ENCODE data around the gene NDUFS8. TPM values are rescaled to one million over a fixed set of nuclear protein-coding genes. Genes with fewer than 3 reads are reported as not detected.

NDUFS8 gene
- total RNA-seq, 2 donors from 2014 or later, result 128 to 129 TPM

DNA sequence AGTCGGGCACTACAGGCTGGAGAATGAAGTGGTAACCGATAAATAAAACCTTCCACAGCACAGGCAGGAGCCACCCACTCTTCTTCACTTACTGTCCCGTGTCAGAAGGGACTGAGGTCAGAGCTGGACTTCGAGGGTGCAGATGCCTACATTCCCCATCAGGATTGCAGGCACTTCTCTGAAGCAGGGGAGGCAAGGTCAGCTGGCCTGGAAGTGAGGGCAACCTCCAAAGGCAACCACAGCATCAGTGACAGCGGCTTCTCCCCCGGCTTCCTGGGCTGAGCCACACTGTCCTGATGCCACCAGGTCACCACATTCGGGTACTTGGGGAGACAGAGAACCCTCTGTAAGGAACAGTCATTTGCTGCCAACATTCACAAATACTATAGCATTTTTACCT lies 31.0 kb downstream of the NDUFS8 start:
- no peaks in the 10 kb centered on the region for H3K9me3 Mint-ChIP-seq
- DNase-seq, result no peak
- no peak overlapping the region for H3K27ac Mint-ChIP-seq
- H3K4me1 Mint-ChIP-seq (ENCODE audit: low read depth), result no peaks in the 10 kb centered on the region
- H3K36me3 Mint-ChIP-seq (ENCODE audit: insufficient read depth in 2 of 2), result peaks cover 1 to 3% of the 10 kb centered on the region in 2 donors
- no peak overlapping the region for H3K4me3 Mint-ChIP-seq
- no peaks in the 10 kb centered on the region for H3K27me3 Mint-ChIP-seq (ENCODE audit: low read depth)
- no peak for ATAC-seq (replicated peaks in 1 of 2)

GRCh38 chr11:68064926-68065325 lies 34.4 kb downstream of the NDUFS8 start:
- Mint-ChIP-seq H3K27ac (no peak overlapping the region), H3K4me1 (ENCODE audit: low read depth) (no peaks in the 10 kb centered on the region), H3K36me3 (ENCODE audit: insufficient read depth in 2 of 2) (peaks cover 2 to 3% of the 10 kb centered on the region in 2 donors), H3K9me3 (no peaks in the 10 kb centered on the region), H3K4me3 (no peak overlapping the region), H3K27me3 (ENCODE audit: low read depth) (no peaks in the 10 kb centered on the region)
- ATAC-seq (replicated peaks in 1 of 2) (no peak), DNase-seq (no peak)

DNA sequence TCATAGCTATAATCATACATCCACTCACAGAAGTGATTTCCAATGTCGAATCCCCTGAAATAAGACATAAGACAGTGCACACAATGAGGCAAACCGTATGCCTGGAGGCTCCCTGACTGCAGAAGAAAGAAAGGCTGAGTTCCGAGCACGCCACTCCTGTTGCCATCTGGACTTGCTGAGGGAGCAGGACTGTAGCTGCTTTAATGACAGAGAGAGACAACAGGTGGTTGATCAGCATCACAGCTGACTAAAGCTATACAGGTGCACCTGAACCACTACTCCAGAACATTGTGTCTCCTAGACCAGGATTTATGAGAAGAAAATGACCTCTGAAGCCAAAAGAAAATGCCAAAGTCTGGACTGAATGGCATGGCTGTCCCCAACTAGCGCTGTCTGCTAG lies 35.4 kb downstream of the NDUFS8 start:
- no peaks in the 10 kb centered on the region for H3K27me3 Mint-ChIP-seq (ENCODE audit: low read depth)
- no peak for DNase-seq
- no peaks in the 10 kb centered on the region for H3K9me3 Mint-ChIP-seq
- H3K4me1 Mint-ChIP-seq (ENCODE audit: low read depth), result no peaks in the 10 kb centered on the region
- no peak overlapping the region for H3K4me3 Mint-ChIP-seq
- no peak for ATAC-seq (replicated peaks in 1 of 2)
- H3K36me3 Mint-ChIP-seq (ENCODE audit: insufficient read depth in 2 of 2), result peaks cover 0 to 2% of the 10 kb centered on the region in 2 donors
- no peak overlapping the region for H3K27ac Mint-ChIP-seq

DNA sequence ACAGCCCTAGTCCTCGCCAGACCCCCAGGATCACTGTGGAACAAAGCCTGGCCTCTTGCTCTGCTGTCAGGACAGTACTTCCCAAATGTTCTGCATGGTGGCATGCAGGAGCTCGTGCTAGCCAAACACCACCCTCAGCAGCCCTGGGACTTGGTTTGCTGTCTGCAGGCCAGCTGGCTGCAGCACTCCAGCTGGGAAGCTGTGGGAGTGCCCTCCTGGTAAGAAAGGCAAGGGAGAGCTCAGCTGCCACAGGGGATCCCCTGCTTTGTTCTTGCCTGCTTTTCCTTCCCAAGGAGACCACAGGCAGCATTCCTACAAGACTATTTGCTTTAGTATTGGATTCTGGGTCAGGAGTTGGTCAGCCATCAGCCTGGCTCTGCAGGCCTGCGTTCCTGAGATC lies 36.3 kb downstream of the NDUFS8 start:
- Mint-ChIP-seq H3K36me3 (ENCODE audit: insufficient read depth in 2 of 2) (peaks cover 0 to 2% of the 10 kb centered on the region in 2 donors), H3K27ac (no peak overlapping the region), H3K9me3 (no peaks in the 10 kb centered on the region), H3K4me3 (no peak overlapping the region), H3K27me3 (ENCODE audit: low read depth) (no peaks in the 10 kb centered on the region), H3K4me1 (ENCODE audit: low read depth) (no peaks in the 10 kb centered on the region)
- DNase-seq (no peak), ATAC-seq (replicated peaks in 1 of 2) (no peak)

GRCh38 chr11:68067991-68068390 lies 37.5 kb downstream of the NDUFS8 start:
- H3K27me3 Mint-ChIP-seq (ENCODE audit: low read depth), result no peaks in the 10 kb centered on the region
- peaks cover 0 to 2% of the 10 kb centered on the region in 2 donors for H3K36me3 Mint-ChIP-seq (ENCODE audit: insufficient read depth in 2 of 2)
- no peak for ATAC-seq (replicated peaks in 1 of 2)
- no peak overlapping the region for H3K4me3 Mint-ChIP-seq
- DNase-seq, result no peak
- H3K27ac Mint-ChIP-seq, result no peak overlapping the region
- H3K4me1 Mint-ChIP-seq (ENCODE audit: low read depth), result no peaks in the 10 kb centered on the region
- H3K9me3 Mint-ChIP-seq, result no peaks in the 10 kb centered on the region

DNA sequence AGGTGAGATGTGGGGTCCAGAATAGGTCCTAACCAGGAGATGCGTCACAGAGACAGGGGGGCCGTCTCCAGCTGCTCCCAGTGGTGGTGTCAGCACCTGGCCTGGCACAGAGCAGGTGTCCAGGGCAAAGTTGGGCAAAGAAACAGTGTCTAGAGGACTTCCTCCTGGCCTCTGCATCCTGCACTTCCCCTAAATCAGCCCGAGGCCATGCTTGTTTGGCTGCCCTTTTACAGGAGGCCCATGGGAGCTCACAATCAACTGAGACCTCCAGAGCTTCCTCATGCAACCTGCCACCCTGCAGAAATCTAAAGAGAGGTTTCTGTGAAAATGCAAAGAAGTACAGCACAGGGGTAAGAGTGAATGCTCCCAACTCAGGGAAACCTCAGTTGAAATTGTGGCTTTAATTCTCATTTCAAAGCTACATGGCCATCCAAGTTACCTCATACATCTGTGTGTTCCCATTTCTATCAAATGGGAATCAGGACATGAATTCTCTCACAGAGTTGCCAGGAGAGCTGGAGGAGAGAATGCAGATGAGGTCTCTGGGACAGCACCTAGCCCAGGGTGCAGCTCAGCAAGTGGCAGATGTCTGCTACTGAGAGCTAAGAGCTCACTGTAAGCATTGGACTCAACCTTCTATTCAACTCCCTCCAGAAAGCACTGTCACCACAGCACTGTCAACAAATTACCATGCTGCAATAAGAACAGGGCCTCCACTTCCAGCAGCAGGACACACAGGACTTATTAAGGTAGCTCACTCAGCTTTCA lies 41.0 kb downstream of the NDUFS8 start:
- H3K36me3 Mint-ChIP-seq (ENCODE audit: insufficient read depth in 2 of 2), result peaks cover 0 to 2% of the 10 kb centered on the region in 2 donors
- DNase-seq, result no peak
- no peak overlapping the region for H3K27ac Mint-ChIP-seq
- ATAC-seq (replicated peaks in 1 of 2), result no peak
- H3K27me3 Mint-ChIP-seq (ENCODE audit: low read depth), result no peaks in the 10 kb centered on the region
- H3K4me3 Mint-ChIP-seq, result no peak overlapping the region
- H3K4me1 Mint-ChIP-seq (ENCODE audit: low read depth), result no peaks in the 10 kb centered on the region
- no peaks in the 10 kb centered on the region for H3K9me3 Mint-ChIP-seq

- DNase-seq, result no peak
- no peak for ATAC-seq (replicated peaks in 1 of 2)
- H3K36me3 Mint-ChIP-seq (ENCODE audit: insufficient read depth in 2 of 2), result no peaks in the 10 kb centered on the region
- no peaks in the 10 kb centered on the region for H3K4me1 Mint-ChIP-seq (ENCODE audit: low read depth)
- H3K4me3 Mint-ChIP-seq, result no peak overlapping the region
- no peaks in the 10 kb centered on the region for H3K27me3 Mint-ChIP-seq (ENCODE audit: low read depth)
- no peak overlapping the region for H3K27ac Mint-ChIP-seq
- H3K9me3 Mint-ChIP-seq, result no peaks in the 10 kb centered on the region
Measured at GRCh38 chr11:68074584-68075352, 44.3 kb downstream of the NDUFS8 start.

GRCh38 chr11:68076371-68077042 lies 46.0 kb downstream of the NDUFS8 start:
- no peak overlapping the region for H3K4me3 Mint-ChIP-seq
- H3K27ac Mint-ChIP-seq, result no peak overlapping the region
- DNase-seq (no peak), ATAC-seq (replicated peaks in 1 of 2) (no peak)
- no peaks in the 10 kb centered on the region for H3K4me1 Mint-ChIP-seq (ENCODE audit: low read depth)
- no peaks in the 10 kb centered on the region for H3K27me3 Mint-ChIP-seq (ENCODE audit: low read depth)
- H3K36me3 Mint-ChIP-seq (ENCODE audit: insufficient read depth in 2 of 2), result no peaks in the 10 kb centered on the region
- no peaks in the 10 kb centered on the region for H3K9me3 Mint-ChIP-seq

GRCh38 chr11:68077617-68078582 lies 47.4 kb downstream of the NDUFS8 start:
- H3K27me3 Mint-ChIP-seq (ENCODE audit: low read depth), result no peaks in the 10 kb centered on the region
- H3K36me3 Mint-ChIP-seq (ENCODE audit: insufficient read depth in 2 of 2), result no peaks in the 10 kb centered on the region
- no peak overlapping the region for H3K4me3 Mint-ChIP-seq
- H3K4me1 Mint-ChIP-seq (ENCODE audit: low read depth), result no peaks in the 10 kb centered on the region
- DNase-seq, result no peak
- no peak overlapping the region for H3K27ac Mint-ChIP-seq
- H3K9me3 Mint-ChIP-seq, result no peaks in the 10 kb centered on the region
- no peak for ATAC-seq (replicated peaks in 1 of 2)

- Mint-ChIP-seq H3K27me3 (ENCODE audit: low read depth) (no peaks in the 10 kb centered on the region), H3K9me3 (no peaks in the 10 kb centered on the region), H3K4me3 (no peak overlapping the region), H3K36me3 (ENCODE audit: insufficient read depth in 2 of 2) (no peaks in the 10 kb centered on the region), H3K27ac (no peak overlapping the region), H3K4me1 (ENCODE audit: low read depth) (no peaks in the 10 kb centered on the region)
- ATAC-seq (replicated peaks in 1 of 2) (no peak), DNase-seq (no peak)
Measured at GRCh38 chr11:68080860-68081259, 50.4 kb downstream of the NDUFS8 start.

- H3K36me3 Mint-ChIP-seq (ENCODE audit: insufficient read depth in 2 of 2), result no peaks in the 10 kb centered on the region
- no peaks in the 10 kb centered on the region for H3K9me3 Mint-ChIP-seq
- no peak overlapping the region for H3K4me3 Mint-ChIP-seq
- no peaks in the 10 kb centered on the region for H3K27me3 Mint-ChIP-seq (ENCODE audit: low read depth)
- ATAC-seq (replicated peaks in 1 of 2) (no peak), DNase-seq (no peak)
- no peaks in the 10 kb centered on the region for H3K4me1 Mint-ChIP-seq (ENCODE audit: low read depth)
- H3K27ac Mint-ChIP-seq, result no peak overlapping the region
Measured at GRCh38 chr11:68081691-68082090, 51.2 kb downstream of the NDUFS8 start.

DNA sequence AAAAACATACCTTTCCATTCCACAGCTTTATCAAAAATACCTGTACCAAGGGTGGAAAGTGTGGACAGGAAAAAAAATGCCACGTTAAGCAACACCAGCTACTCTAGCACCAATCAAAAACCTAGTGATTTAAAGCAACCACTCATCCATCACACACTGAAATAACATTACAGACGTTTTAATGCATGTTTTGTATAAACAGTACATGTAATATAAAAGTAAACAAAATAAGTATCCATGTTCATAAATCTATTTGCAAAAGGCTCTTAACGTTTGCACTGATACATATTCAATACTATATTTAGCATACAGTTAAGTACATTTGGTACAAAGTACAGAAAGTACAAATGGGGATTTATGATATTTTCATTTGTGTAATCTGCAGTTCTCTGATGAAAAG lies 52.0 kb downstream of the NDUFS8 start:
- DNase-seq (no peak), ATAC-seq (replicated peaks in 1 of 2) (no peak)
- Mint-ChIP-seq H3K36me3 (ENCODE audit: insufficient read depth in 2 of 2) (no peaks in the 10 kb centered on the region), H3K4me3 (no peak overlapping the region), H3K27me3 (ENCODE audit: low read depth) (no peaks in the 10 kb centered on the region), H3K27ac (no peak overlapping the region), H3K4me1 (ENCODE audit: low read depth) (no peaks in the 10 kb centered on the region), H3K9me3 (no peaks in the 10 kb centered on the region)

All from activated T-cell treated with anti-CD3 and anti-CD28 coated beads, Interleukin-2, amount 50 U/mL, for 72 hours (primary cell).